T-helper 22 cell (primary cell): Measurements from ENCODE around the gene RNH1.

Experiments used
- DNase-seq: peaks from one replicate; pipeline ENCODE4 v3.0.0-alpha.2; 2020; ENCODE audit warnings: low read depth

The RNH1 gene

GRCh38 chr11:537622-538430 is 30.8 kb upstream of the RNH1 start:
- no peak for DNase-seq

GRCh38 chr11:536841-537621 is 30.0 kb upstream of the RNH1 start, which contains the start of gene LRRC56:
Gene LRRC56, plus strand, starts transcription at chr11:537527. Its CDS starts 3,158 bp downstream, at chr11:540685.
- peak; percentile 90 for DNase-seq

DNA sequence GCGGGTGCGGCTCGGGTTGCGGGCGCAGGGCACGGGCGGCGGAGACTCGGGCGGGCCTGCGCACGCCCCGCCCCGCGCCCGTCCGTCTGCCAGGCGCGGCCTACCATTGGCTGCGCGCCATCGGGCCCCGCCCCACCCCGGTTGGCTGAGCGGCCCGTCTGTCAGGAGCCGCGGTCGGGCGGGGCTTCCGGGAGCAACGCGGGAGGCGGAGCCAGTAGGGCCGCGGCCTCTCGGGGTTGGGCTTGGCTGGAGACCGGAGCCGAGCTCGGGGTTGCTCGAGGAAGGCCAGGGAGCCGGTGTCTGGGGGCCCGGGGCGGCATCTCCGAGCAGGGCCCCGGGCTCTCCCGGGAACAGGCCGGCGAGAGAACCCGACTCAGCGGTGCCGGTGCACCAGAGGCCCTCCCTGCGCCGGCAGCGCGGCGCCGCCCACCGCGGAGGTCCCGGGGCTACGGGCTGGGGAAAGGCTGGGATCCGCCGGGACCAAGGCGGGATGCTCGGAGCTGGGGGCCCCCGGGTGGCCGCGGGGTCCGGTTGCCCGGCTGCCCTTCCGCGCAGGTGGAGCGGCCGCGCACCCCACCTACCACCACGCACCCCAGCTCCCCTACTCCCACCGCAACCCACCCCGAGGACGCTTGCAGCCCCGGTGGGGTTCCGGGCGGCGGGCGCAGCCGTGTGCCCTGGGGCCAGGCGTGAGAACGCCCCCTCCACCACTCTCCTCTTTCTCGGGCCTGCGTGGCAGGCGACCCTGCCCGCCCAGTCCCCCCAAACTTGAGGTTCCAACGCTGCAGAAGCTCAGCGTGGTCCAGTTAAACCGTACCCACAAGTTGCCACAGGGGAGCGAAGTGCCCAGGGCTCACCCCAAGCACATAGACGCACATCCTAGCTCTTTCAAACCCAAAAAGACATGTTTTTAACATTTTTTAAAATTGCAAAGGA is 28.7 kb upstream of the RNH1 start, which contains the start of gene HRAS:
TSS of gene HRAS (minus strand) at position 58 of the 936 bp plus-strand sequence.
- peak; percentile 91 for DNase-seq

GRCh38 chr11:535210-535518 is 28.1 kb upstream of the RNH1 start:
- no peak for DNase-seq

GRCh38 chr11:534396-535209 is 27.6 kb upstream of the RNH1 start:
- DNase-seq = no peak

GRCh38 chr11:533586-534395 is 26.7 kb upstream of the RNH1 start:
- no peak for DNase-seq

- no peak for DNase-seq
These were observed 26.0 kb upstream of the RNH1 start for GRCh38 chr11:532986-533585.

DNA sequence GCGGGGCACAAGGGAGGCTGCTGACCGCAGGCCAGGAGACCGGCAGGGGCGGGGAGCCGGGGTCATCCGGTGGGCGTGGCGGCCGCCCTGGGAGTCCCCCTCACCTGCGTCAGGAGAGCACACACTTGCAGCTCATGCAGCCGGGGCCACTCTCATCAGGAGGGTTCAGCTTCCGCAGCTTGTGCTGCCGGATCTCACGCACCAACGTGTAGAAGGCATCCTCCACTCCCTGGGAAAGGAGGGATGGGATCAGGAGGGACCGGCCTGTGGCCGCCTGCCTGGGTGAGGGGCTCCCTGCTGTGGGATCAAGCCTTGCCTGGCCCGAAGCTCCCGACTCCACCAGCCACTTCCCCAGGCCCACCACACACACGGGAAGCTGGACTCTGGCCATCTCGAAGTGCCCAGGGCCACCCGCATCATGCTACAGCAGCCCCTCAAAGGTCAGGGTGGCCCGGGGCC is 25.5 kb upstream of the RNH1 start:
- no peak for DNase-seq

- no peak for DNase-seq
These were observed 25.0 kb upstream of the RNH1 start for GRCh38 chr11:531919-532526.

GRCh38 chr11:530960-531831 is 24.2 kb upstream of the RNH1 start:
- DNase-seq = no peak

GRCh38 chr11:529728-530411 is 22.8 kb upstream of the RNH1 start:
- no peak for DNase-seq

- DNase-seq = no peak
These were observed 22.0 kb upstream of the RNH1 start for GRCh38 chr11:528815-529727.

DNA sequence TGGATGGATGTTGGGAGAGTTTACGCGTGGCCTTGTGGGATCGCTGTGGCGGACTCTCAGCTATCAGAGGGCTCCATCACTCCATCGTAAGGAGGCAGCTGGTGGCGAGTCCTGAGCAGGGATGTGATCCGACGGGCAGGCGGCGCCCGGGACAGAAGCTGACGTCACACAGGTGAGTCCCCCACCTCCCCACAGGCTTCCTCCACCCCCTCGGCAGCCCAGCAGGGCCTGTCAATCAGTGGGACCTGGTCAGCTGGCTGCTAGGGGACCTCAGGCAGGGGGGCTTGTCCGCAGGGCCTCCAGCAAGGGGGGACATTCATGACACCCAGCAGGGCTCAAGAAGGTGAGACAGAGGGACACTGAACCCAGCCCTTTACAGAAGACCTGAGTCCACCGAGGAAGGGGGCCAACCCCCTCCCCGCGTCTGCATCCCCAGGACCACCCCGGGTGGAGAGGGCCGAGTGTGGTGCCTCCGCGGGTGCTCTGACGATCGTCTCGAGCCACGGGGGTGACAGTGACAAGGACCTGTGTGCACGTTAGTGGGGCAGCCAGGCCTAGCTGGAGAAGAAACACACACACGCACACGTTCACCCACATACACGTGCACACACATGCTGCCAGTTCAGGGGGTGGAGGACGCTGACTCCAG is 21.2 kb upstream of the RNH1 start:
- DNase-seq = no peak

DNA sequence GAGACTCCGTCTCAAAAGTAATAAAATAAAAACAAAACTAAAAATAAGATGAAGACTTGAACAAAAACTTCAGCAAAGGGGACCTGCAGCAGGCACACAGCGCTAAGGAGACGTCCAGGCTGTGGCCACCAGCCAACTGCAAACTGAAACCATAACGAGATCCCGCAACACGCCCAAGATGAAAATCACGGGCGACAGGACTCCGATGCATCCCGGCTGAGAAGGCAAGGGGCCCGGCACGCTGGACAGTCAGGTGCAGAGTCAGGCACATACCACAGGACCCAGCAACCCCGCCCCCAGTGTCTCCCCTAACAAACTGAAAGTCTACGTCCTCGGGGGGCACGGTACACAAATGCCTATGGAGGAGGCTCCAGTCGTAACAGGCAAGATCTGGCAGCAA is 19.1 kb upstream of the RNH1 start:
- no peak for DNase-seq

DNA sequence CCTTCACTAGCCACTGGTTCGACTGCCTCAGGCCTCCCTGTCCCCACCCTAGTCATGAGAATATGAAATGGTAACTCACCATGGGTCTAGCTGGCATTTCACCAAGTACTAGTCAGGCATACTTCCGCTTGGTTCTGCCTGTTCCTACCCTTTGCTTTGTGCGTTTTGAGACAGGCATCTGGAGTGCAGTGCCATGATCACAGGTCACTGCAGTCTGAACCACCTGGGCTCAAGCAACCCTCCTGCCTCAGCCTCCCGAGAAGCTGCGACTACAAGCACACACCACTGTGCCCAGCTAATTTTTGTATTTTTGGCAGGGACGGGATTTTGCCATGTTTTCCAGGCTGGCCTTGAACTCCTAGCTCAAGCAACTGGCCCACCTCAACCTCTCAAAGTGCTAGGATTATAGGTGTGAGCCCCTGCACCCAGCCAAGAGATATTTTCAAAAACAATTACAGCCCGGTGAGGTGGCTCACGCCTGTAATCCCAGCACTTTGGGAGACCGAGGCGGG is 14.2 kb upstream of the RNH1 start:
- no peak for DNase-seq
